Measurements from ENCODE around the gene TMC2. TPM values are rescaled to one million over a fixed set of nuclear protein-coding genes. Genes with fewer than 3 reads are reported as not detected.
A peak's percentile ranks its signal among the peaks of the same experiment; 100 is the strongest.

TMC2 gene
- total RNA-seq, 1 donor from 2014 or later: not detected

DNA sequence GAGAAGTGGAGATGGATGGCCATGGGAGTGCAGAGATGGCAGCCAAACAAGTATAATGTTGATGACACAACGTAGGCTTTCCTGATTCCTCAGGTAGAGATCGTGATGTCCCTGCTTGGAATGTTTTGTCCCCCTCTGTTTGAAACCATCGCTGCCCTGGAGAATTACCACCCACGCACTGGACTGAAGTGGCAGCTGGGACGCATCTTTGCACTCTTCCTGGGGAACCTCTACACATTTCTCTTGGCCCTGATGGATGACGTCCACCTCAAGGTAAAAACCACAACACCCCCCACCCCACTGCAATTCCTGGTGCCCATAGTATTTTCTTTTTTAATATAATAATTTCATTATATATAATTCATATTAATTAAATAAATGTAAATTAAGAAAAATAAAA, 74.0 kb downstream of the TMC2 start:
- H3K36me3 Mint-ChIP-seq (ENCODE audit: unreplicated experiment): peaks cover 13% of the 10 kb centered on the region
- H3K4me3 Mint-ChIP-seq (ENCODE audit: unreplicated experiment): no peak overlapping the region
- H3K9me3 Mint-ChIP-seq (ENCODE audit: unreplicated experiment): peaks cover 5% of the 10 kb centered on the region
- DNase-seq: no peak
- H3K4me1 Mint-ChIP-seq (ENCODE audit: low read depth, unreplicated experiment): peaks cover 9% of the 10 kb centered on the region
- peaks cover 2% of the 10 kb centered on the region for H3K27me3 Mint-ChIP-seq (ENCODE audit: unreplicated experiment)
- no peak for TF ChIP-seq CTCF (IDR thresholded peaks at IDR 0.05; ENCODE audit: partially characterized antibody, unreplicated experiment)
- no peak overlapping the region for H3K27ac Mint-ChIP-seq (ENCODE audit: unreplicated experiment)

DNA sequence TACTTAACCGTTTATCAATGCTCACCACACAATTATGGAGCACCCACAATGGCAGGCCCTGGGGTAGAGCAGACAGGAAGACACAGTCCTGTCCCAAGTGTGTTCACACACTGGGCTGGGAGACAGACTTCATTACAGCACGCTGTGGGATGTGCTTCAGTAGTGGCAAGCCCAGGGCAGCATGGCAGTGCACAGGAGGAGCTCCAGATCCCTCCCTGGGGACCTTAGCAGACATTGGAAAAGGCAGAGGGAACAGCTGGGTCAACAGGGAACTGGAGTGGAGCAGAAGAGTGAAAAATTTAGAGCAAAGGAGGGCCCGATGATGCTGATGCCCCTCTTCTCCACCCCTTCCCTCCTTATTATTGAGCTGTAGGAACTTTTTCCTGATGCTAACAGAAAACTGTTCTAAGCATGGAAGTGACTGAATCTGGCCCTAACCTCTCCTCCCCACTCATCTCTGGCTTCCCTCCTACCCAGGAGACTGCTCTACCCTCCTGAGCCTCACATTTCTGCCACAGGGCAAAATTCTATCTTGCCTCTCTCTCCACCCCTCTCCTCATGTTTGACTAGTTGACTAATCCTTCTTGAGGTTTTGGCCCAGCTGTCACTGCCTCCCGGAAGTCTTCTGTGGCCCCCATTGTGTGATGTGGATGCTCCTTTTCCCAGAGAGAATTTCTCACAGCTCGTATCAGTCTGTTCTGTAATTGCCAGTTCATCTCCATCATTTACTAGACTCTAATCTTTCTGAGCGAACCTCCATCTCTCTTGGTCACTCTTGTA, 74.8 kb downstream of the TMC2 start:
- TF ChIP-seq CTCF (IDR thresholded peaks at IDR 0.05; ENCODE audit: partially characterized antibody, unreplicated experiment): no peak
- H3K4me3 Mint-ChIP-seq (ENCODE audit: unreplicated experiment): peak overlapping the region; percentile 26
- H3K36me3 Mint-ChIP-seq (ENCODE audit: unreplicated experiment): peaks cover 11% of the 10 kb centered on the region
- DNase-seq: peak; percentile 31
- H3K27me3 Mint-ChIP-seq (ENCODE audit: unreplicated experiment): peaks cover 2% of the 10 kb centered on the region
- peak overlapping the region; percentile 2 for H3K27ac Mint-ChIP-seq (ENCODE audit: unreplicated experiment)
- peaks cover 5% of the 10 kb centered on the region for H3K9me3 Mint-ChIP-seq (ENCODE audit: unreplicated experiment)
- H3K4me1 Mint-ChIP-seq (ENCODE audit: low read depth, unreplicated experiment): peaks cover 9% of the 10 kb centered on the region

DNA sequence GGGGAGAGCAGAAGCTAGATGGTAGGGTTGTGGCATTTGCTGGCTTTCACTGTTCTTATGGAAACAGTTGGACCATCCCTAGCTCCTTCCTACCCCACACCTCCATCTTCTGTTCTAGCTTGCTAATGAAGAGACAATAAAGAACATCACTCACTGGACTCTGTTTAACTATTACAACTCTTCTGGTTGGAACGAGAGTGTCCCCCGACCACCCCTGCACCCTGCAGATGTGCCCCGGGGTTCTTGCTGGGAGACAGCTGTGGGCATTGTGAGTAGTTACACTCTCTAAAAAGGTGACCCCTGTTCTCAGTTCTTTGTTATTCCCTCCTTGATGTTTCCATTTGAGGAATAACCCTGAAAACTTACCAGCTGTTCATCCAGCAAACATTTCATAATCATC, 75.7 kb downstream of the TMC2 start:
- H3K4me3 Mint-ChIP-seq (ENCODE audit: unreplicated experiment): no peak overlapping the region
- peaks cover 5% of the 10 kb centered on the region for H3K36me3 Mint-ChIP-seq (ENCODE audit: unreplicated experiment)
- H3K27ac Mint-ChIP-seq (ENCODE audit: unreplicated experiment): no peak overlapping the region
- H3K9me3 Mint-ChIP-seq (ENCODE audit: unreplicated experiment): peaks cover 5% of the 10 kb centered on the region
- peaks cover 9% of the 10 kb centered on the region for H3K4me1 Mint-ChIP-seq (ENCODE audit: low read depth, unreplicated experiment)
- no peak for DNase-seq
- H3K27me3 Mint-ChIP-seq (ENCODE audit: unreplicated experiment): peaks cover 2% of the 10 kb centered on the region
- no peak for TF ChIP-seq CTCF (IDR thresholded peaks at IDR 0.05; ENCODE audit: partially characterized antibody, unreplicated experiment)

- DNase-seq: no peak
- Mint-ChIP-seq H3K27me3 (ENCODE audit: unreplicated experiment) (peaks cover 4% of the 10 kb centered on the region), H3K9me3 (ENCODE audit: unreplicated experiment) (peaks cover 7% of the 10 kb centered on the region), H3K4me1 (ENCODE audit: low read depth, unreplicated experiment) (no peaks in the 10 kb centered on the region), H3K27ac (ENCODE audit: unreplicated experiment) (no peak overlapping the region), H3K4me3 (ENCODE audit: unreplicated experiment) (no peak overlapping the region), H3K36me3 (ENCODE audit: unreplicated experiment) (peaks cover 6% of the 10 kb centered on the region)
- TF ChIP-seq CTCF (IDR thresholded peaks at IDR 0.05; ENCODE audit: partially characterized antibody, unreplicated experiment): no peak
These were observed 80.3 kb downstream of the TMC2 start for GRCh38 chr20:2616634-2617033.

DNA sequence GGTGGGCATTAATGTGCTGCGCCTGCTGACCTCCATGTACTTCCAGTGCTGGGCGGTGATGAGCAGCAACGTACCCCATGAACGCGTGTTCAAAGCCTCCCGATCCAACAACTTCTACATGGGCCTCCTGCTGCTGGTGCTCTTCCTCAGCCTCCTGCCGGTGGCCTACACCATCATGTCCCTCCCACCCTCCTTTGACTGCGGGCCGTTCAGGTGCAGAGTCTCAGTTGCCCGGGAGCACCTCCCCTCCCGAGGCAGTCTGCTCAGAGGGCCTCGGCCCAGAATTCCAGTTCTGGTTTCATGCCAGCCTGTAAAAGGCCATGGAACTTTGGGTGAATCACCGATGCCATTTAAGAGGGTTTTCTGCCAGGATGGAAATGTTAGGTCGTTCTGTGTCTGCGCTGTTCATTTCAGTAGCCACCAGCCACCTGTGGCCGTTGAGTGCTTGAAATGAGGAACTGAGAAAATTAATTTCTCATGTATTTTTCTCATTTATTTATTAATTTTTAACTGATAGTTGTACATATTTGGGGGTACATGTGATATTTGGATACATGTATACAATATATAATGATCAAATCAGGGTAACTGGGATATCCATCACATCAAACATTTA, 80.8 kb downstream of the TMC2 start:
- Mint-ChIP-seq H3K4me1 (ENCODE audit: low read depth, unreplicated experiment) (no peaks in the 10 kb centered on the region), H3K9me3 (ENCODE audit: unreplicated experiment) (peaks cover 7% of the 10 kb centered on the region), H3K27ac (ENCODE audit: unreplicated experiment) (no peak overlapping the region), H3K4me3 (ENCODE audit: unreplicated experiment) (no peak overlapping the region), H3K36me3 (ENCODE audit: unreplicated experiment) (peaks cover 6% of the 10 kb centered on the region), H3K27me3 (ENCODE audit: unreplicated experiment) (peaks cover 4% of the 10 kb centered on the region)
- no peak for DNase-seq
- no peak for TF ChIP-seq CTCF (IDR thresholded peaks at IDR 0.05; ENCODE audit: partially characterized antibody, unreplicated experiment)
